Measurements from ENCODE around the gene PLAC8L1. TPM values are rescaled to one million over a fixed set of nuclear protein-coding genes. Genes with fewer than 3 reads are reported as not detected.

Gene PLAC8L1
- total RNA-seq, 1 experiment from 2014 or later: 0.77 TPM

DNA sequence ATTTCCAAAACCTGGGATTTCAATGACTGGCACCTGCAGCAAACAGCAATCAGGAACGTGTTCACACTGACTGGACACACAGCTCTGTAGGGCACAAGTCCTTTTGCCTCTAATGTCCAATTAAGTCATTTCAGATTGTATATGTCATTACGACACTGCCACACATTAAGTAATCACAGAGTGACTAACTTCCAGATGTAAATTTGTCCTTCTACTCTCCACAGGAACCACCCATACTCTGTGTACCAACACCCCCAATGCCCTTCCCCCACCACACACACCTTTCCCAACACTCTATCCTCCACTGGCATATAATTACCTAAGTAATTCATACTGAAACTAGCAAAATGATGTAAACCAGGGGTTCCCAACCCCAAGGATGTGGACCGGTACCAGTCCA, 46.6 kb upstream of the PLAC8L1 start (continued):
- TF ChIP-seq, protein P1, sequence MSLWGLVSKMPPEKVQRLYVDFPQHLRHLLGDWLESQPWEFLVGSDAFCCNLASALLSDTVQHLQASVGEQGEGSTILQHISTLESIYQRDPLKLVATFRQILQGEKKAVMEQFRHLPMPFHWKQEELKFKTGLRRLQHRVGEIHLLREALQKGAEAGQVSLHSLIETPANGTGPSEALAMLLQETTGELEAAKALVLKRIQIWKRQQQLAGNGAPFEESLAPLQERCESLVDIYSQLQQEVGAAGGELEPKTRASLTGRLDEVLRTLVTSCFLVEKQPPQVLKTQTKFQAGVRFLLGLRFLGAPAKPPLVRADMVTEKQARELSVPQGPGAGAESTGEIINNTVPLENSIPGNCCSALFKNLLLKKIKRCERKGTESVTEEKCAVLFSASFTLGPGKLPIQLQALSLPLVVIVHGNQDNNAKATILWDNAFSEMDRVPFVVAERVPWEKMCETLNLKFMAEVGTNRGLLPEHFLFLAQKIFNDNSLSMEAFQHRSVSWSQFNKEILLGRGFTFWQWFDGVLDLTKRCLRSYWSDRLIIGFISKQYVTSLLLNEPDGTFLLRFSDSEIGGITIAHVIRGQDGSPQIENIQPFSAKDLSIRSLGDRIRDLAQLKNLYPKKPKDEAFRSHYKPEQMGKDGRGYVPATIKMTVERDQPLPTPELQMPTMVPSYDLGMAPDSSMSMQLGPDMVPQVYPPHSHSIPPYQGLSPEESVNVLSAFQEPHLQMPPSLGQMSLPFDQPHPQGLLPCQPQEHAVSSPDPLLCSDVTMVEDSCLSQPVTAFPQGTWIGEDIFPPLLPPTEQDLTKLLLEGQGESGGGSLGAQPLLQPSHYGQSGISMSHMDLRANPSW (CRISPR knock-in tag; conservative IDR thresholded peaks at IDR 0.05; ENCODE audit: low read depth): no peak
- no peak for TF ChIP-seq EMX1 (CRISPR knock-in tag; IDR thresholded peaks at IDR 0.05)
- TF ChIP-seq, protein P2, sequence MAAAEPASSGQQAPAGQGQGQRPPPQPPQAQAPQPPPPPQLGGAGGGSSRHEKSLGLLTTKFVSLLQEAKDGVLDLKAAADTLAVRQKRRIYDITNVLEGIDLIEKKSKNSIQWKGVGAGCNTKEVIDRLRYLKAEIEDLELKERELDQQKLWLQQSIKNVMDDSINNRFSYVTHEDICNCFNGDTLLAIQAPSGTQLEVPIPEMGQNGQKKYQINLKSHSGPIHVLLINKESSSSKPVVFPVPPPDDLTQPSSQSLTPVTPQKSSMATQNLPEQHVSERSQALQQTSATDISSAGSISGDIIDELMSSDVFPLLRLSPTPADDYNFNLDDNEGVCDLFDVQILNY (CRISPR knock-in tag; IDR thresholded peaks at IDR 0.05): no peak
- TF ChIP-seq, protein P3, sequence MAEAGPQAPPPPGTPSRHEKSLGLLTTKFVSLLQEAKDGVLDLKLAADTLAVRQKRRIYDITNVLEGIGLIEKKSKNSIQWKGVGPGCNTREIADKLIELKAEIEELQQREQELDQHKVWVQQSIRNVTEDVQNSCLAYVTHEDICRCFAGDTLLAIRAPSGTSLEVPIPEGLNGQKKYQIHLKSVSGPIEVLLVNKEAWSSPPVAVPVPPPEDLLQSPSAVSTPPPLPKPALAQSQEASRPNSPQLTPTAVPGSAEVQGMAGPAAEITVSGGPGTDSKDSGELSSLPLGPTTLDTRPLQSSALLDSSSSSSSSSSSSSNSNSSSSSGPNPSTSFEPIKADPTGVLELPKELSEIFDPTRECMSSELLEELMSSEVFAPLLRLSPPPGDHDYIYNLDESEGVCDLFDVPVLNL (CRISPR knock-in tag; IDR thresholded peaks at IDR 0.05; ENCODE audit: borderline replicate concordance, low read depth): no peak

- Mint-ChIP-seq H3K27ac (peak overlapping the region; percentile 66; the same call in 1 of the 2 replicates), H3K27me3 (ENCODE audit: low read depth) (no peaks in the 10 kb centered on the region), H3K36me3 (peaks cover 79% of the 10 kb centered on the region), H3K9me3 (no peaks in the 10 kb centered on the region), H3K4me3 (no peak overlapping the region), H3K4me1 (no peaks in the 10 kb centered on the region)
- CTCF ChIA-PET: no interaction called here
- POLR2A ChIA-PET: interaction anchor here (0.6 kb wide), 1 partner anchor 739 kb away, joined by 4 read pairs; no protein-coding TSS in a partner anchor
- no peak for ATAC-seq
- no peak for DNase-seq (ENCODE audit: low spot score)
- peak; percentile 92 for TF ChIP-seq GABPB1 (CRISPR knock-in tag; IDR thresholded peaks at IDR 0.05)
- TF ChIP-seq JUN (CRISPR knock-in tag; IDR thresholded peaks at IDR 0.05): no peak
- TF ChIP-seq, protein P1 (CRISPR knock-in tag; conservative IDR thresholded peaks at IDR 0.05; ENCODE audit: low read depth): no peak
Measured at GRCh38 chr5:146137967-146138403, 32.6 kb upstream of the PLAC8L1 start.

DNA sequence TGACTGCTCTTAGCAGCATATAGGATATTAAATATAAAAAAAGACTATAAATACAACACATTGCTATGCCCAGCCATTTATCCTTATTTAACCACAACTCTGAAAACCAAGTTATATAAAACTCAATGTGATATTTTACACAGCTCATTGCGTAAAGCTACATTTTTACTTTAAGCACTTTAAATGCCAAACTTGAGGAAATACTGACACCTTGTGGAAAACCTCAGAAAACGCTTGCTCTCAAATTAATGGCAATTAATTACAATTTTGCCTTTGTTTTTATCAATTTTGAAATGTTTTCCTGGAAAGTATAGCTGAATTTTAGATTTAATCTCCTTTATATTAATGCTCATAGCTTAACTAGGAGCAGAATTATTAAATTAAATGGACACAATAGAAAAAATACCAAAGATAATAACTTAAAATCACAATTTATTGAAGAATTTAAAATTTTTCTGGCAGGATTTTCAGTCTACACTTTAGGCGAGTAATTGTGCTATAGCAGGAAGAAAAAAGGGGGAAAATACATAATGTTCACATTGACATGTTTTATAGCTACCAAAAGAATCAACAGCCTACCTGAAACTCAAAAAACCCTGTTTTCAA, 25.2 kb upstream of the PLAC8L1 start:
- CTCF ChIA-PET: interaction anchor here (0.7 to 1.5 kb wide), 13 partner anchors 10 to 296 kb away, joined by 3 to 7 read pairs (median 3); no protein-coding TSS in a partner anchor
- Mint-ChIP-seq H3K27me3 (ENCODE audit: low read depth) (no peaks in the 10 kb centered on the region), H3K4me3 (no peak overlapping the region), H3K36me3 (peaks cover 82% of the 10 kb centered on the region), H3K9me3 (no peaks in the 10 kb centered on the region), H3K4me1 (no peaks in the 10 kb centered on the region), H3K27ac (no peak overlapping the region)
- DNase-seq (ENCODE audit: low spot score) (no peak), ATAC-seq (no peak)
- POLR2A ChIA-PET: no interaction called here
- TF ChIP-seq NFATC4 (CRISPR knock-in tag; IDR thresholded peaks at IDR 0.05) (no peak), RELA (CRISPR knock-in tag; IDR thresholded peaks at IDR 0.05; ENCODE audit: borderline replicate concordance) (no peak), SP1 (CRISPR knock-in tag; conservative IDR thresholded peaks at IDR 0.05) (no peak), ZNF121 (CRISPR knock-in tag; IDR thresholded peaks at IDR 0.05) (no peak)
- TF ChIP-seq, protein P4, sequence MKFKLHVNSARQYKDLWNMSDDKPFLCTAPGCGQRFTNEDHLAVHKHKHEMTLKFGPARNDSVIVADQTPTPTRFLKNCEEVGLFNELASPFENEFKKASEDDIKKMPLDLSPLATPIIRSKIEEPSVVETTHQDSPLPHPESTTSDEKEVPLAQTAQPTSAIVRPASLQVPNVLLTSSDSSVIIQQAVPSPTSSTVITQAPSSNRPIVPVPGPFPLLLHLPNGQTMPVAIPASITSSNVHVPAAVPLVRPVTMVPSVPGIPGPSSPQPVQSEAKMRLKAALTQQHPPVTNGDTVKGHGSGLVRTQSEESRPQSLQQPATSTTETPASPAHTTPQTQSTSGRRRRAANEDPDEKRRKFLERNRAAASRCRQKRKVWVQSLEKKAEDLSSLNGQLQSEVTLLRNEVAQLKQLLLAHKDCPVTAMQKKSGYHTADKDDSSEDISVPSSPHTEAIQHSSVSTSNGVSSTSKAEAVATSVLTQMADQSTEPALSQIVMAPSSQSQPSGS (CRISPR knock-in tag; IDR thresholded peaks at IDR 0.05; ENCODE audit: borderline replicate concordance, low read depth): no peak
- TF ChIP-seq, protein P5, sequence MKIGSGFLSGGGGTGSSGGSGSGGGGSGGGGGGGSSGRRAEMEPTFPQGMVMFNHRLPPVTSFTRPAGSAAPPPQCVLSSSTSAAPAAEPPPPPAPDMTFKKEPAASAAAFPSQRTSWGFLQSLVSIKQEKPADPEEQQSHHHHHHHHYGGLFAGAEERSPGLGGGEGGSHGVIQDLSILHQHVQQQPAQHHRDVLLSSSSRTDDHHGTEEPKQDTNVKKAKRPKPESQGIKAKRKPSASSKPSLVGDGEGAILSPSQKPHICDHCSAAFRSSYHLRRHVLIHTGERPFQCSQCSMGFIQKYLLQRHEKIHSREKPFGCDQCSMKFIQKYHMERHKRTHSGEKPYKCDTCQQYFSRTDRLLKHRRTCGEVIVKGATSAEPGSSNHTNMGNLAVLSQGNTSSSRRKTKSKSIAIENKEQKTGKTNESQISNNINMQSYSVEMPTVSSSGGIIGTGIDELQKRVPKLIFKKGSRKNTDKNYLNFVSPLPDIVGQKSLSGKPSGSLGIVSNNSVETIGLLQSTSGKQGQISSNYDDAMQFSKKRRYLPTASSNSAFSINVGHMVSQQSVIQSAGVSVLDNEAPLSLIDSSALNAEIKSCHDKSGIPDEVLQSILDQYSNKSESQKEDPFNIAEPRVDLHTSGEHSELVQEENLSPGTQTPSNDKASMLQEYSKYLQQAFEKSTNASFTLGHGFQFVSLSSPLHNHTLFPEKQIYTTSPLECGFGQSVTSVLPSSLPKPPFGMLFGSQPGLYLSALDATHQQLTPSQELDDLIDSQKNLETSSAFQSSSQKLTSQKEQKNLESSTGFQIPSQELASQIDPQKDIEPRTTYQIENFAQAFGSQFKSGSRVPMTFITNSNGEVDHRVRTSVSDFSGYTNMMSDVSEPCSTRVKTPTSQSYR (CRISPR knock-in tag; IDR thresholded peaks at IDR 0.05): no peak
- TF ChIP-seq, protein P6, sequence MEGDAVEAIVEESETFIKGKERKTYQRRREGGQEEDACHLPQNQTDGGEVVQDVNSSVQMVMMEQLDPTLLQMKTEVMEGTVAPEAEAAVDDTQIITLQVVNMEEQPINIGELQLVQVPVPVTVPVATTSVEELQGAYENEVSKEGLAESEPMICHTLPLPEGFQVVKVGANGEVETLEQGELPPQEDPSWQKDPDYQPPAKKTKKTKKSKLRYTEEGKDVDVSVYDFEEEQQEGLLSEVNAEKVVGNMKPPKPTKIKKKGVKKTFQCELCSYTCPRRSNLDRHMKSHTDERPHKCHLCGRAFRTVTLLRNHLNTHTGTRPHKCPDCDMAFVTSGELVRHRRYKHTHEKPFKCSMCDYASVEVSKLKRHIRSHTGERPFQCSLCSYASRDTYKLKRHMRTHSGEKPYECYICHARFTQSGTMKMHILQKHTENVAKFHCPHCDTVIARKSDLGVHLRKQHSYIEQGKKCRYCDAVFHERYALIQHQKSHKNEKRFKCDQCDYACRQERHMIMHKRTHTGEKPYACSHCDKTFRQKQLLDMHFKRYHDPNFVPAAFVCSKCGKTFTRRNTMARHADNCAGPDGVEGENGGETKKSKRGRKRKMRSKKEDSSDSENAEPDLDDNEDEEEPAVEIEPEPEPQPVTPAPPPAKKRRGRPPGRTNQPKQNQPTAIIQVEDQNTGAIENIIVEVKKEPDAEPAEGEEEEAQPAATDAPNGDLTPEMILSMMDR (IDR thresholded peaks at IDR 0.05): peak; percentile 33; the same call in 1 of the 2 replicates
